HL-60 (cell line): ENCODE measurements around the gene PBX1.

ENCODE experiments used
- CTCF ChIP-seq: IDR thresholded peaks from one replicate; pipeline ENCODE4 v1.5.1; 2011; ENCODE audit warnings: low read length, control low read depth, inconsistent platforms; ENCODE audit not compliant: insufficient read depth
- GABPA ChIP-seq: IDR thresholded peaks from 2 replicates; pipeline ENCODE4 v1.6.1; 2012; ENCODE audit warnings: low read depth
- POLR2AphosphoS5 ChIP-seq: IDR thresholded peaks from 2 replicates; pipeline ENCODE4 v1.6.1; 2012; ENCODE audit warnings: low read depth
- REST ChIP-seq: IDR thresholded peaks from 2 replicates; pipeline ENCODE4 v1.6.1; 2012; ENCODE audit warnings: low read depth; ENCODE audit not compliant: insufficient replicate concordance
- SPI1 ChIP-seq: IDR thresholded peaks from 2 replicates; pipeline ENCODE4 v1.6.1; 2012; ENCODE audit warnings: low read depth, mild to moderate bottlenecking, borderline replicate concordance

GRCh38 chr1:164622068-164622845, 63.3 kb downstream of the PBX1 start:
- TF ChIP-seq CTCF (no peak), REST (no peak), POLR2AphosphoS5 (no peak), SPI1 (no peak), GABPA (no peak)
